HG03571 (cell line): ENCODE results near the gene ST3GAL4.
"Not testable (repeated sequence)": the region's sequence is repeated elsewhere in the genome, so short reads cannot be mapped to it uniquely, and the experiment has no call there.

Experiments
- ATAC-seq: cut with Tn5 transposase; IDR thresholded peaks from one replicate; pipeline ENCODE4 v1.9.1; 2021; ENCODE audit not compliant: unreplicated experiment

Gene ST3GAL4

GRCh38 chr11:126383339-126384335 lies 28.2 kb downstream of the ST3GAL4 start:
- no peak for ATAC-seq

- ATAC-seq: no peak
These were observed 29.1 kb downstream of the ST3GAL4 start for GRCh38 chr11:126384449-126385070.

GRCh38 chr11:126385991-126386728 lies 30.7 kb downstream of the ST3GAL4 start:
- ATAC-seq: no peak

GRCh38 chr11:126386729-126387071 lies 31.2 kb downstream of the ST3GAL4 start:
- not testable (repeated sequence) for ATAC-seq

- ATAC-seq: no peak
These were observed 32.4 kb downstream of the ST3GAL4 start for GRCh38 chr11:126387857-126388256.

GRCh38 chr11:126390272-126390867 lies 34.9 kb downstream of the ST3GAL4 start:
- no peak for ATAC-seq

- no peak for ATAC-seq
These were observed 35.9 kb downstream of the ST3GAL4 start for GRCh38 chr11:126391286-126391954.

GRCh38 chr11:126391970-126392632 lies 36.6 kb downstream of the ST3GAL4 start:
- ATAC-seq: peak; percentile 74

- ATAC-seq: no peak
These were observed 37.1 kb downstream of the ST3GAL4 start for GRCh38 chr11:126392633-126393013.

GRCh38 chr11:126393143-126393542 lies 37.7 kb downstream of the ST3GAL4 start:
- no peak for ATAC-seq

GRCh38 chr11:126394036-126394435 lies 38.5 kb downstream of the ST3GAL4 start:
- no peak for ATAC-seq

- not testable (repeated sequence) for ATAC-seq
These were observed 39.2 kb downstream of the ST3GAL4 start for GRCh38 chr11:126394634-126395072.

GRCh38 chr11:126395784-126396183 lies 40.3 kb downstream of the ST3GAL4 start:
- not testable (repeated sequence) for ATAC-seq

- not testable (repeated sequence) for ATAC-seq
These were observed 40.8 kb downstream of the ST3GAL4 start for GRCh38 chr11:126396266-126396665.

- ATAC-seq: no peak
These were observed 41.5 kb downstream of the ST3GAL4 start for GRCh38 chr11:126396965-126397364.

- ATAC-seq: no peak
These were observed 42.8 kb downstream of the ST3GAL4 start for GRCh38 chr11:126398296-126398695.

- no peak for ATAC-seq
These were observed 43.2 kb downstream of the ST3GAL4 start for GRCh38 chr11:126398721-126399120.

- ATAC-seq: no peak
These were observed 44.5 kb downstream of the ST3GAL4 start for GRCh38 chr11:126400019-126400418.

GRCh38 chr11:126400479-126400878 lies 45.0 kb downstream of the ST3GAL4 start:
- ATAC-seq: no peak

GRCh38 chr11:126403022-126403581 lies 47.6 kb downstream of the ST3GAL4 start:
- no peak for ATAC-seq
